ENCODE results near the gene NUP98. TPM values are rescaled to one million over a fixed set of nuclear protein-coding genes. Genes with fewer than 3 reads are reported as not detected.

The NUP98 gene
- total RNA-seq = 100 to 1,000 TPM in 1 of 4 donors, 10 to 100 TPM in 3; 74.6 to 117 (median 86.7) TPM

DNA sequence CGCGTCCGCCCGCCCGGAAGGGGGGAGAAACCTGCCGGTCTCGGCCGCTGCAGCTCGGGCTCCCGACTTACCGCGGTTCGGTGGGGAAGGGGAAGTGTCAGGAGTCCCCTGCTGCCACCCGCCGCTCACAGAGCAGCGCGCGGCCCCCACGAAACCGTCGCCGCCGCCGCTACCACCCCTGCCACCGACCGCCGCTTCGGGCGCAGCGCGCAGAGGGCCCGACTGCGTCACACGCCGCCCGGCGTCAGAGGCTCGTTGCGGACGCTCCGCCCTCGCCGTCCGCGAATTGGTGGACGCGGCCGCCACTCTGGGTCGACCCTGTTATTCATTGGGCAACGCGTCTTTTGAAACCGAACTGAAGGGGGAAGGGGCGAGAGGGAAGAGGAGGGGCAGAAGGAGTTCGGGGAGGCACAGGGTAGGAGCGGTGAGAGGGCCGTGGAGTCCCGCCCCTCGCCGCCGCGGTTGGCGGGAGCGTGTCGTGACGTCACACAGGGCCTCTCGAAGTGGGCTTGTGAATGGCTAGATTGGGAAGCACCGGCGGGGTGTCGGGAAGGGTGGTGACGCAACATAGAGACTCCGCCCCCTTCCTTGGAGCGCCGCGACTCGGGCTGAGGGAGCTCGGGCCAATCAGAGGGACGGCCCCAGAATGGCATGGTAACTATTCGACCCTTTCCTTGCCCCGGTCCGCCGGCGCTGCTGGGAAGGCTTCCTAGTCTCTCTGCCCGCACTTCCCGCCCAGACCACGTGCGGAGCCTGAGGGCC, at the start of gene NUP98:
Gene NUP98, minus strand, starts transcription at position 226 of the 762 bp plus-strand sequence. CDS start 15,437 bp downstream, outside the sequence.
- TF ChIP-seq, protein P1, sequence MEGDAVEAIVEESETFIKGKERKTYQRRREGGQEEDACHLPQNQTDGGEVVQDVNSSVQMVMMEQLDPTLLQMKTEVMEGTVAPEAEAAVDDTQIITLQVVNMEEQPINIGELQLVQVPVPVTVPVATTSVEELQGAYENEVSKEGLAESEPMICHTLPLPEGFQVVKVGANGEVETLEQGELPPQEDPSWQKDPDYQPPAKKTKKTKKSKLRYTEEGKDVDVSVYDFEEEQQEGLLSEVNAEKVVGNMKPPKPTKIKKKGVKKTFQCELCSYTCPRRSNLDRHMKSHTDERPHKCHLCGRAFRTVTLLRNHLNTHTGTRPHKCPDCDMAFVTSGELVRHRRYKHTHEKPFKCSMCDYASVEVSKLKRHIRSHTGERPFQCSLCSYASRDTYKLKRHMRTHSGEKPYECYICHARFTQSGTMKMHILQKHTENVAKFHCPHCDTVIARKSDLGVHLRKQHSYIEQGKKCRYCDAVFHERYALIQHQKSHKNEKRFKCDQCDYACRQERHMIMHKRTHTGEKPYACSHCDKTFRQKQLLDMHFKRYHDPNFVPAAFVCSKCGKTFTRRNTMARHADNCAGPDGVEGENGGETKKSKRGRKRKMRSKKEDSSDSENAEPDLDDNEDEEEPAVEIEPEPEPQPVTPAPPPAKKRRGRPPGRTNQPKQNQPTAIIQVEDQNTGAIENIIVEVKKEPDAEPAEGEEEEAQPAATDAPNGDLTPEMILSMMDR (IDR thresholded peaks at IDR 0.05; ENCODE audit: low read depth) = no peak

DNA sequence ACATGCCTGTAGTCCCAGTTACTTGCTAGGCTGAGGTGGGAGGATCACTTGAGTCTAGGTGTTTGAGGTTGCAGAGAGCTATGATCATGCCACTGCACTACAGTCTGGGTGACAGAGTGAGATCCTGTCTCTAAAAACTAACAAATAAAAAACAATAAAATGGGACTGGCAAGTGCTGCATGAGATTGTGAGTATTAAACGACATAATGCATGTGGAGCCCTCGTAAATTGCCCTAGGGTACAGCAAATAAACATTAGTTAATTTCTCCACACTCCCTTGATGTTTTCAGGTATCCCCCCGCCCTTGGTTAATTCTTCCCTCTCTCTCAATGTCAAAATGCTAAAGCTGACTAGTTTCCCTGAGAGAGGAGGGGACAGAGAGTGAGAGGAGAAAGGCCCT, 48.3 kb upstream of the NUP98 start:
- TF ChIP-seq, protein P1 (IDR thresholded peaks at IDR 0.05; ENCODE audit: low read depth) = no peak

DNA sequence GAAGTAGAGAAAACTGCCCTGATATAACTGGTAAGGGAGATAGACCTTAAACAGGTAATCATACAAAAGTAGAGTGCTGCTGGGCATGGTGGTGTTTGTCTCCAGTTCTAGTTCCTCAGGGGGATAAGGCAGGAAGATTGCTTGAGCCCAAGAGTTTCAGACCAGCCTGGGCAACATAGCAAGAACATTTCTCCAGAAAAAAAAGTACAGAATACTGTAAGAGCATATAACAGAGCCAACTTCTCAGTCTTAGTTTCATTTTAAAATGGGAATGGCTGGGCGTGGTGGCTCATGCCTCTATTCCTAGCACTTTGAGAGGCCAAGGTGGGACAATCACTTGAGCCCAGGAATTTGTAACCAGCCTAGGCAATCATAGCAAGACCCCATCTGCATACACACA, 47.9 kb upstream of the NUP98 start:
- TF ChIP-seq, protein P1 (IDR thresholded peaks at IDR 0.05; ENCODE audit: low read depth) = no peak

DNA sequence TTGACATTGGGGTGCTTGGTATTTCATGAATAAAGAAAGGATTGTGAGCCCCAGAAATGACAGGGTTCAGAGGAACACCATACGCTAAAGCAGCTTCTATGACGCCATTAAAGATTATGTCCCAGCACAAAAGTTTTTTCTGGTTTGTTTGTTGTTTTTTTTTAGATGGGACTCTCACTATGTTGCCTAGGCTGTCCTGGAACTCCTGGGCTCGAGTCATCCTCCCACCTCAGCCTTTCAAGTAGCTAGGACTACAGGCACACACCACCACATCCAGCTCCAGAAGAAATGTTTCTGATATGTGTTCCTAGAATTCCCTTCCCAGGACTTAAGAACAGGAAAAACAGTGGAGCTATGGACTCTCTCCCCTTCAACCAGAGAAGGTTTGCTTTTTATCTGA, 46.0 kb upstream of the NUP98 start:
- TF ChIP-seq, protein P1 (IDR thresholded peaks at IDR 0.05; ENCODE audit: low read depth) = no peak

DNA sequence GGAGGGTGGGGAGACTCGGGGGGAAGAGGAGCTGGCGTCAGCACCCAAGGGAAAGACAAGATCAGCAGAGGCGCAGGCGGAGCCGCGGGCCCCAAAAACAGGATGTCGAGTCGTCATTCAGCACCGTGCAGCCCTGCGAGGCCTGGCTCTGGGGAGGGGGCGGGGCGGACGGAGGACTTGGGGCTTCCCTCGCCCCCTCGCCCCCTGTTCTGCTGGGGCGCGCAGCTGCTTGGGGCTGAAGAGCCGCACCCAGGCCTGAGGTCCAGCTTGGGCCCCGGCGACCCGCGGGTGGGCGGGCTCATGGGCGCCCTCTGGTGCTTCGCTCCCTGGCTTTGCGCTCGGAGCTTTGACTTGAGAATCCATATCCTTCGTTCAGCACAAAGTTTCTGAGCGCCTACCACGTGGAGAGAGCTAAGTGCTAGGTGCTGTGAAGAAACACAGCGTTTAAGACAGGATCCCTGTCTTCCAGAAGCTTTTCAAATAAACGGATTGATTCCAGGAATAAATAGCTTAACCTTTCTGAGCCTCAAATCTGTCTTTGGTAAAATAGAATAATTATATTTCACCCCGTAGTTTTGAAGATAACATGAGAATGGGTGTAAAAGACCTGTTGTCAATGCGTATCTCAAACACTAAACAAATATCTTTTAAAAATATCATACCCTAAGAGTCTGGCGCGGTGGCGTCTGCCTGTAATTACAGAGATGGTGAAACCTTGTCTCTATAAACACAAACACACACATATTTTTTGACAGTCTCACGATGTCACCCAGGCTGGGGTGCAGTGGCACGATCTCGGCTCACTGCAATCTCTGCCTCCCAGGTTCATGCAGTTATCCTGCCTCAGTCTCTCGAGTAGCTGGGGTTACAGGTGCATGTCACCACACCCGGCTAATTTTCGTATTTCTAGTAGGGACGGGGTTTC, 44.3 kb upstream of the NUP98 start:
- TF ChIP-seq, protein P1 (IDR thresholded peaks at IDR 0.05; ENCODE audit: low read depth) = no peak

DNA sequence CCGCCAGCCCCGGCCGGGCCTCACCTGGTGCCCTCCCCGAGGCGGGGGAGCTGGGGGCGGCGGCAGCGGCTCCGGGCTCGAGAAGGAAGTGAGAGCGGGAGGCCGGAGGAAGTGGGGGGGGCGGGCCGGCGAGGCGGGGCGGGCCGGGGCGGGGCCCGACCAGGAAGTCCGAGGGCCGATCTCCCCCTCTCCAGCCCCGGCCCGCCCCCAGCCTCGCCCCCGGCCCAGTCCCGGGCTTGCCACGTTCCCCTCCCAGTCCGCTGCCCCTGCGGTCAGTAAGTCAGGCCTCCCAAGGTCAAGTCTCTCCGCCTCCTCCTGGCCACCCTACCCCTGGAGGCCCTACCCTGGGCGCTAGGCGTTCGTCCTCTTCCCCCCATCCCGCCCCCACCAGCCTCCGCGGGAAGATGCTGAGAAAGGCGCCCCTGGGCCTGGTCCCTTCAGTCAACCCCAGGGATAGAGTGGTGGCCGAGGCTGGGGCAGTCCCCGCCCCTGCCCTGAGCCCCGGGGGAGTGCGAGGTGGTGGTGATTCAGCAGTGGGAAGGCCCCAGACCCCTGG, 43.6 kb upstream of the NUP98 start, which contains the start of gene RHOG:
Gene RHOG, minus strand, starts transcription at position 90 of the 556 bp plus-strand sequence. CDS start 12,821 bp downstream, outside the sequence.
- TF ChIP-seq, protein P1 (IDR thresholded peaks at IDR 0.05; ENCODE audit: low read depth) = no peak
